ENCODE measurements around the gene LRRC71.

DNA sequence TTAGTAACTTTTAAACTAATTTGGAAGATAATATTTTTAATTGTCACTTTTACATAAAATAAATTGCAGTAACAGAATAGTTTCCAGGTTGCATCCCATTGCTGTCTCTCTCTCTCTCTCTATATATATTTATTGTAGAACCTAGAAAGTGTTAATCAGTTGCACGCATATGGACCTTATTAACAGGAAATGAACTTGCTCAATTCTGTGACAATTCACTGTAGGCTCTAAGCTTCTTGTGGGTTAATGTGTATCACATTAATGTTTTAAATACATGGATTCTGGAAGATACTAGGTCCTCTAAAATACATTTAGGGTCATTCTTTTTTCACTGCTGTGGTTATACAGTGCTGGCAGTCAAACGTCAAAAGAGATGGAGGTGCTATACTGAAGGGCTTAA, 33.1 kb downstream of the LRRC71 start:
- TF ChIP-seq CTCF (IDR thresholded peaks at IDR 0.05) (no peak), ZFX (IDR thresholded peaks at IDR 0.05; ENCODE audit: borderline replicate concordance) (no peak)

Measured in 22Rv1 (cell line).